GM20431 (cell line): Measurements from ENCODE around the gene HOXD11.

Experiments
- in situ Hi-C: fragments of 300-500 bp; cut with MseI, MboI; formaldehyde crosslinking; loops from one replicate; pipeline ENCODE4 v1.15.0; 2020; ENCODE audit warnings: low sequenced_read_pairs; ENCODE audit not compliant: unreplicated experiment

The HOXD11 gene

GRCh38 chr2:176091329-176092258 lies 15.5 kb upstream of the HOXD11 start:
- in situ Hi-C loops, result loop anchor here (25.0 kb wide), 2 partner anchors 404 to 679 kb away; no protein-coding TSS in a partner anchor

GRCh38 chr2:176092270-176093144 lies 14.6 kb upstream of the HOXD11 start, which contains the start of gene HOXD13:
Gene HOXD13 (plus strand): TSS chr2:176092721. CDS start chr2:176092891, 170 bp downstream.
- in situ Hi-C loops, result loop anchor here (25.0 kb wide), 2 partner anchors 405 to 680 kb away; no protein-coding TSS in a partner anchor

- in situ Hi-C loops, result loop anchor here (25.0 kb wide), 2 partner anchors 406 to 681 kb away; no protein-coding TSS in a partner anchor
Observed at GRCh38 chr2:176093145-176093897, 13.8 kb upstream of the HOXD11 start.

- in situ Hi-C loops, result loop anchor here (25.0 kb wide), 2 partner anchors 407 to 682 kb away; no protein-coding TSS in a partner anchor
Observed at GRCh38 chr2:176093898-176094249, 13.2 kb upstream of the HOXD11 start.

- in situ Hi-C loops, result loop anchor here (25.0 kb wide), 2 partner anchors 407 to 682 kb away; no protein-coding TSS in a partner anchor
Observed at GRCh38 chr2:176094349-176094748, 12.7 kb upstream of the HOXD11 start.

- in situ Hi-C loops, result loop anchor here (25.0 kb wide), 2 partner anchors 408 to 683 kb away; no protein-coding TSS in a partner anchor
Observed at GRCh38 chr2:176095421-176095820, 11.7 kb upstream of the HOXD11 start.

- in situ Hi-C loops, result loop anchor here (25.0 kb wide), 2 partner anchors 409 to 684 kb away; no protein-coding TSS in a partner anchor
Observed at GRCh38 chr2:176096243-176096985, 10.7 kb upstream of the HOXD11 start.

GRCh38 chr2:176096986-176097819 lies 9.9 kb upstream of the HOXD11 start:
- in situ Hi-C loops, result loop anchor here (25.0 kb wide), 2 partner anchors 410 to 685 kb away; no protein-coding TSS in a partner anchor

GRCh38 chr2:176097820-176098365 lies 9.2 kb upstream of the HOXD11 start:
- in situ Hi-C loops, result loop anchor here (25.0 kb wide), 2 partner anchors 411 to 686 kb away; no protein-coding TSS in a partner anchor

GRCh38 chr2:176098366-176099158 lies 8.5 kb upstream of the HOXD11 start:
- in situ Hi-C loops, result loop anchor here (25.0 kb wide), 2 partner anchors 411 to 686 kb away; no protein-coding TSS in a partner anchor

- in situ Hi-C loops, result loop anchor here (25.0 kb wide), 2 partner anchors 412 to 687 kb away; no protein-coding TSS in a partner anchor
Observed at GRCh38 chr2:176099159-176099727, 7.8 kb upstream of the HOXD11 start.

GRCh38 chr2:176099728-176100546 lies 7.1 kb upstream of the HOXD11 start, which contains the start of gene HOXD12:
Gene HOXD12 (plus strand): TSS chr2:176099795. CDS start chr2:176099802, 7 bp downstream.
- in situ Hi-C loops, result loop anchor here (25.0 kb wide), 2 partner anchors 413 to 688 kb away; no protein-coding TSS in a partner anchor

GRCh38 chr2:176100547-176101140 lies 6.4 kb upstream of the HOXD11 start:
- in situ Hi-C loops, result no loop called here

- in situ Hi-C loops, result no loop called here
Observed at GRCh38 chr2:176101216-176101830, 5.8 kb upstream of the HOXD11 start.
